Raji (cell line): ENCODE measurements around the gene RNF175.

Experiments
- POLR2A ChIP-seq: IDR thresholded peaks from 2 replicates; pipeline ENCODE4 v1.6.1; 2011; ENCODE audit warnings: low read depth, low read length, control low read depth; ENCODE audit not compliant: insufficient read depth

The RNF175 gene

GRCh38 chr4:153759407-153760316 lies at the start of gene RNF175:
Gene RNF175 (minus strand): TSS chr4:153760024. CDS start chr4:153759862, 162 bp downstream.
- no peak for TF ChIP-seq POLR2A

- TF ChIP-seq POLR2A, result no peak
Measured at GRCh38 chr4:153809307-153809706, 49.5 kb upstream of the RNF175 start.

DNA sequence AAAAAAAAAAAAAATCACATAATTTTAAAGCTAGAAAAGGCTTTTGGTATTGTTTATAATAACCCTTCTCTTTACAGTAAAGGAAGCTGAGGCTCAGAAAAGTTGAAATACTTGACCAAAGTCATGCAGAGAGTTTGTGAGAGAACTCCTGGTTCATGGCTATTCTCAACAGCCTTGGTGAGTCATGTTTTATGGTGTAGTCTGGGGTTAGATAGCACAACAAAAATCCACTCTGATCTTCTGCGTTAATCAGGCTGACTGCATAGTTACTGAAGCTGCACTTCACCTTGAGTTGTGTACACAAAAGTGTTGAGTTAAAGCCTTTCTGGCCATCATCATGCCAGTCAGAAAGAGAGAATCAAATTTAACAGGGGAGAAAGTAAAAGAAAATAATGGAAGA lies 48.4 kb upstream of the RNF175 start:
- TF ChIP-seq POLR2A, result no peak

GRCh38 chr4:153806073-153806472 lies 46.2 kb upstream of the RNF175 start:
- no peak for TF ChIP-seq POLR2A

- TF ChIP-seq POLR2A, result no peak
Measured at GRCh38 chr4:153804722-153805121, 44.9 kb upstream of the RNF175 start.

GRCh38 chr4:153799694-153800074 lies 39.9 kb upstream of the RNF175 start:
- no peak for TF ChIP-seq POLR2A

DNA sequence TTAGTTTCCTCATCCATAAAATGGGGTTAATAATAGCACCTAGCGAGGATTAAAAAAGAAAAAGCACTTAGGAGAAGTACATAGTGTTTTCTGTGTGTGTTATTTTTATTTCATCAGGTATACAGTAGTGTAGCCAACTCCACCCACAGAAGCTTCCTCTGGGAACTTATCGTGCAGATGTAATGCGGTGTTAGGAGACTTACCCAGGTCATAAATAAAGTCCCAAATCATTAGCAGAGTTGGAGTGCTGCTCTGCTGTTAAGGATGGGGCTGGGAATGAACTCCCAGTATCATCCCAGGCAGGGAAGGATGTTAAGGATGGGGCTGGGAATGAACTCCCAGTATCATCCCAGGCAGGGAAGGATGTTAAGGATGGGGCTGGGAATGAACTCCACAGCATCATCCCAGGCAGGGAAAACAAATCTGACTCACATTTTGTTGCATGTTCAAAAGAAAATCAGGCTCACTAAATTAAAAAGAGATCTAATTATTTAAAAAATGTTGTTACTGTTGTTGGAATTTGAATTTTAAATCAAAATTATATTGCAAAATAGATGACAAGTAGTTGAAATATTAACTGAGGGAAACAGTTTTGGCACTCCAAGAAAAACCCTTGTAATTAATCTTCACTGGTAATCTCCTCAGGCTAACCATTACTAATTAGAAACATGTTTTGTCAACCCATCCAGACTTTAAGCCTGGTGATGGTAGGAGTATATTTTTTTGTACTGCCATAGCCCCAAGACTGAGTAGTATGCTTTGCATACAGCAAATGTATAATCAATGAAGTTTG lies 39.3 kb upstream of the RNF175 start:
- no peak for TF ChIP-seq POLR2A

GRCh38 chr4:153798420-153798819 lies 38.6 kb upstream of the RNF175 start:
- TF ChIP-seq POLR2A, result no peak

- no peak for TF ChIP-seq POLR2A
Measured at GRCh38 chr4:153794006-153794405, 34.2 kb upstream of the RNF175 start.

- no peak for TF ChIP-seq POLR2A
Measured at GRCh38 chr4:153792618-153793247, 32.9 kb upstream of the RNF175 start.

- no peak for TF ChIP-seq POLR2A
Measured at GRCh38 chr4:153791746-153792617, 32.2 kb upstream of the RNF175 start.

DNA sequence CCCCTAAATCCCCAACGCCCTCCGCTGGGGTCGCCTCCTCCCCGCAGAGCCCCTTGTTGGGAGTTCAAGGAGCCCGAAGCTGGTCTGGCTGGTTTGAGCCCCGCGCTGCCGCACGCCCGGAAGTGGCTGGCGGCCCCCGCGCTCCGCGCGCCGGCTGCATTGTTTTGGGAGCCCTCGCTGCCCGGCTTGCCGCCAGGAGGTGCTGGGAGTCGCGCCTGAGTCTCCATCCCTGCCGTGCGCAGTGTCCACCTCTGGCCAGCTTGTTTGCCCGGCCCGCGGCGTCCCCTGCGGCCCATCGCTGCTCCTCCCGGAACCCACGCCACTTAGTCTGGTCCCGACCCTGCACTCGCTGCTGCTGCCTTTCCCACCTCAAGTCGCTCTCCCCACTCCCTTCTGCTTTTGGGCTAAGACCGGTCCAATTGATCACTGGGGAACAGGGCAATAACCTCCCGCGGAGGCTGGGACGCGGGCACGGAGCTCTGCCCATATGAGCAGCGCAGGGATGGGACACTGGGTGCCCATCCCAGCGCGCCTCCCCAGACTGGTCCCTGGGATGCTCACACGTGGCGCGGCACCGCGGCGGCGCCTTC lies 31.2 kb upstream of the RNF175 start:
- no peak for TF ChIP-seq POLR2A

DNA sequence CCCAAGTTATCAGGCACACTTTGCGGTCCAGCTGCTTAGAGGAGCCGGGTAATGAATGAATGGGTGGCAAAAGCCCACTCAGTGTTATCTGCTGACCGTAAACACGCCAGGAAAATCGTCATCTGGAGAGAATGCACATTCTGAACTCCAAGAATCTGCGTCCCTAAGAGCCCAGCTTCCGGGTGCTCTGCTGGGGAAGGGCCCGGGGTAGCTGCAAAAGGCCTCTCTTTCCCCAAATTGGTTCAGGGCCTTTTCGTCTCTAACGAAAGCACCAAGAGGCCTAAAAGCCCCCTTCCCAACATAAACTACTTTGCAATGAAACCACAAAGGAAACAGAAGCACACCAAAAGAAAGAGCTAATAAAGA lies 30.7 kb upstream of the RNF175 start:
- TF ChIP-seq POLR2A, result no peak

DNA sequence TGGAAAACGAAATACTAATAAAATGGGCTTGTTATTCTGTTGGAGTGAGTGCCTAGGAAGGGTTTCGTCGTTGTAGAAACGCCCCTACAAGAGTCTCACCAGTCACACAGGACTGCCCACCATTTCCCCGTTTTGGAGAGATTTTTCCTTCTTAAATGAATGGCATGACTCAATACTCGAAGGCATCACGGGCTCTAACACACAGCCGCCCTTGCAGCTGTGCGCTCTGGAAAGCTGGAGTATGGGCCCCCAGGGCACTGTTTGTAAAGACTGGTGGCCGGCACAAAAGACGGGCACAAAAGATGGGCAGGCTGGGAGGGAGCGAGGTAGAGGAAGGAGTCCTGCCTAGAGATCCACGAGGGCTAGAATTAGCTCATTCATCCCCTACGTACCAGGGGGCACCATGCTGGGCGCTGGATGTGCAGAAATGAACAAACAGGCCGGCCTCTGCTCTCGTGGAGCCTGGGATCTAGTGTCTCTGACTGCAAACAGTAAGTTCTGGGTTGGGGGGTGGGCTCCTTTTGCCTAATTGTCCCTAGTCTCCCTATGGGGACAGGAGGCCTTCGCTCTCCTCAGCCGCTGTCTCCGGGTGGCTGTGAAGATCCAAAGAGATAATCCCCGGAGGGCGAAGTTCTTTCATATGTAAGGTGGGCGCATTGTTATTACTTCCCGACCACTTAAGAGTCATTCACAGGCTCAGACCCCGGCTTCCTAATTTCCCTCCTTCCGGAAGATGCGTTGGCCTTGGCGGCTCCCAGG lies 30.1 kb upstream of the RNF175 start:
- no peak for TF ChIP-seq POLR2A
